ENCODE results near the gene GRK5.
"Not testable (repeated sequence)": the region's sequence is repeated elsewhere in the genome, so short reads cannot be mapped to it uniquely, and the experiment has no call there.

GRK5 gene

DNA sequence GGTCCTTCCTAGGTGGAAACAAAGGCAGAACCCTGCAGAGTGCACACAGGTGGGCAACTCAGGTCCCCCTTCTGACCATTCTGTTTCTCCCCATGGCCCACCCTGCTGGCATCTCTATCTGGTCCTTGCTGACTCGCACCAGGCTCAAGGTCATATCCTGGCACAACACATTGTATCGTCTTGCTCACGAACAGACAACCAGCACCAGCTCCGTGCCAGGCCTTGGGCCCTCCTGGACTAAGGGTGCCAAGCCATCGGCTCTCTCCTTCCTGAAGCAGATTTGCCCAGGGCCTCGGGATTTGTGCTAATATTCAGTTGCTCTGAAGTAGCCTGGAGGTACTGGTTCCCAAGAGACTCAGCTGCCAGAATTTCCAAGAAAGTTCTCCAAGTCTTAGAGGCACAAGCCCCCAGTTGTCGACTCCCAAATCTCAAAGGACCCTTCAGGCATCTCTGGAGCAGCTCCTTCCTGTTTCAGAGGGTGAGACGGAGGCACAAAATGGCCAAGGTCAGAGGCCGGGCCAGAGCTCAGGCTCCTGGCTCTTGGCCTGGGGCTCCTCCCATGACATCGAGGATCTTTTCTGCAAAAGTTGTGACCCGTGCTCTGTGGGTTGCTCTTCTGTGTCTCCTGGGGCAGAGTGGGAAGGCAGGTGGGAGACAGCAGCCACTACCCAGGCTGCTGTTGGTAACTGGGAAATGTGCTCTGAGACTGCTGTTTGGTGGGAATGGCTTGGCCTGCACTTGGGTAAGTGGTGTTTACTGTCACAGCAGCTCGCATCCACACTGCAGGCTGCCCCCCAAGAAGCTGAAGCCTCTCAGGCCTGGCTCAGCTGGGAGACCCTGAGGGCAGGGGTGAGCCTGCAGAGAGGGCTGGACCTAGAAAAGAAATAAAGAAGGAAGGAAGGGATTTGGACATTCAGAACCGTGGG, 213.8 kb downstream of the GRK5 start:
- no peak for DNase-seq (ENCODE audit: low read depth in 2 of 2)

DNA sequence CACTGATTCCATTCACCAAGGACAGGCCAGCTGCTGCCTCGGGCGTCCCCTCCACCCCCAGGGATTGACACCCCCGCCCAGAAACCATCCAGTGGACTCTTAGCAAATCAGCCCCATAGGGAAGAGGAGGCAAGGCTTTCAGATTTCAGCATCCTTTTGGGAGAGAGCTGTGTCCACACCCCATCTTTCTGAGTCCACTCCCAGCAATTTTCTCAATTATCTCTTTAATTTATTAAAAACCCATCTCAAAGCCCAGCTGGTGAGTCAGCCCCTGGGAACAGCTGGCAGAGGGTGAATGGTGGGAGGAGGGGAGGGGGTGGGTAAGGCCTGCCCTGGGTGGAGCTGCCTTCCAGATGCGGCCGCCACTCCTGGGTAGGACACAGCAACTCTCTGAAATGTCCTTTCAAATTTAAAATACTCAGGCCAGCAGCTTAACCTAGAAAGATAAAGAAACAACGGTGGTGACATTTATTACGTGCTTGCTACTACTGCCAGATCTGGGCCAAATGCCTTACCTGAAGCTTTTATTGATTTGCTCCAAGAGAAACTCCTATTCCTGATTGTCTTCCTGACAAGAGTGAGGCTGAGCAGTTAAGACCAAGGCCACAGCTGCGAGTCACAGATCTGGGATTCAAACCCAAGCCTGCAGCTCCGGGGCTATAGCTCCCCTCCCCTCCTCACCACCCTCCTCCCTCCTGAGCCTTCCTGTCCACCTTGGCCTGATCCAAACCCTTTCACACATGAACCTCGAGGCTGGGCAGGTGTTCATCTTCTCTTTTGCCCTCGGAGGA, 214.7 kb downstream of the GRK5 start:
- no peak for DNase-seq (ENCODE audit: low read depth in 2 of 2)

DNA sequence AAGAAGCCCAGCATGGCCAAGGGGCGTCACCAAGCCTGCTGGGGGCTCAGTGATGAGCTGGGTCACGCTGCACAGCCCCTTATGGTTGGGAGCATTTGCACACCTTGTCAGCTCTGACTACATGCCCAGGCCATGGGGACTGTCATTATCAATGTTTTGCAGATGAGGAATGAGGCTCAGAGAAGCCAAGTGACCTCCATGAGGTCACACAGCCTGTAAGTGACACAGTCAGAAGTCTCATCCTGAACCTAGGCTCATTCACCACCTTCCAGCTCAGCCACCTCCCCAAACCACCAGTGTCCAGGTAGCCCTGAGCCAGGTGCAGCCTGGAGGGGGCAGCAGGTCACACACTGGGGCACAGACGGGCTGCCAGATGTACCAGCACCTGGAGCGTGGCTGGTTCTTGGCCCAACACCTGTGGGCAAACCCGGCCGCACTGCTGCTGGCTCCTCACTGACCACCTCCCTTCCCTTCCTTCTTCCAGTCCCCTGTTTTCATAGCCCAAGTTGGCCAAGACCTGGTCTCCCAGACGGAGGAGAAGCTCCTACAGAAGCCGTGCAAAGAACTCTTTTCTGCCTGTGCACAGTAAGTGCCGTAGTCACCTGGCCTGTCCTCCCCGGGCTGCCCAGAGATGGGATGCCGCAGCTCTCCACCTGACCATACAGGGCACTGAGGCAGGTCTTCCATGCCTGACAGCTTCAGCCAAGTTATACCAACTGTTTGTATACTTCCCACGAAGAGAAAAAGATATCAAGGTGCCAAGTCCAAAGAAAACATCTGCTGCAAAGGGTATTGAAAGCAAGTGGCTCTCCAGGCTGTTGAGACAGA, 215.5 kb downstream of the GRK5 start:
- no peak for DNase-seq (ENCODE audit: low read depth in 2 of 2)

DNA sequence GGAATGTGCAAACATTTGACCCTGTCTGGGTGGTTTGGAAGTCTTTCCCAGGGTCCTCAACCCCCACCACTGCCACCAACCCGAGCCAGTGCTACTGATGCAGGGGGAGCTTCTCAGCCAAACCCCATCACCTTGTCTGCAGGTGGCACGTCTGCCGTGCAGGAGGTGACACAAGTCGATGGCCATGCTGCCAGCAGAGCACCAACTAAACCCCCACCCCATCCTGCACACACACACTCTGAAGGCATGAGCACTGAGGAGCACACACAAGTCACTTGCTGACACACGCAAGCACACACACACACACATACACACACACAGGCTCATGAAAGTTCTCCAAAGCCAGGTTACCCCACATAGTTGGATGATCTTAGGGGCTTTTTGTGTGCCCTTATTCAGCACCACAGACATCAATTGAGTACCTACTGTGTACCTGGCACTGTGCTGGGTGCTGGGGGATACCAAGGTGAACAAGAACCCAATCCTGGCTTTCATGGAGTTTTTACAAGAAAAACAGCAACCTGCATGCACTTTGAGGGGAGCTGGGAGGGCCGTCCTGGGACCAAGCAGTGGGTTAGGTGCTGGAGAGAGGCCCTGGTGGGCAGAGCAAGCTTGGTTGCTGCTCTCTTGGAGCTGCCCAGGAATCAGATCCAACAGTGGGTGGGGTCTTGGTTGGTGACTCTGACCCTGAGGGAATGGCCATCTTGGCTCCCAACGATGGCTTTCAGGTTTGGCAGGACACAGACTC, 216.3 kb downstream of the GRK5 start:
- no peak for DNase-seq (ENCODE audit: low read depth in 2 of 2)

DNA sequence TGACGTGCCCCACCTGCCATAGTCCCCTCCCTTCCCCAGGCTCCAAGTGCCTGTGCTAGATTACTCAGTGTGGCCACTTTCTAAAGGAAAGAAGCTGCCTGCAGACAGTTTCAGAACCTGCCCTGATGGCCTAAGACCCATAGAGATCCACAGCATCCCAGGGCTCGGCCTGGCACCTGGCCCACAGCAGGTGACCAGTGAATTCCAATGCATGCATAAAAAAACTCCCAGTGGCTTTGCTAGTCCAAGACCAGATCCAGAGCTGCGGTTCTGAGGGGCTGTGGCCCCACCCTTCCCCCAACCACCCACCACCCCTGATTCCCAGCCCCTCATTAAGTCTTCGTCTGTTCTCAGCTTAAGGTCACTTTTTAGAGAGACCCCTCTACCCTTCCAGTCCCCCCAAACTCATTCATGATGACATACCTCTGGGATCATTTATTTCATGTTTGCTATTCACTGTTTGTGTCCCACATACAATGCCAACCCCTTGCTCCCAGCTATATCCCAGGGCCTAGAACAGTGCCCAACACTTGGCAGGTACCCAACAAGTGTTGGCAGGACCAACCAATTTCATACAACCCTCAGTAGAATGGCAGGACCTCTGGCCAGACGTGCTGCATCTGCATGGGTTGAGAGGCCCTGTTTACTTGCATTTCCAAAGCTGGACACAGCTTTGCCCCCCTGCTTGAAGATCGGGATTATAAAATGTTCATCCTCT, 217.0 kb downstream of the GRK5 start:
- no peak for DNase-seq (ENCODE audit: low read depth in 2 of 2)

DNA sequence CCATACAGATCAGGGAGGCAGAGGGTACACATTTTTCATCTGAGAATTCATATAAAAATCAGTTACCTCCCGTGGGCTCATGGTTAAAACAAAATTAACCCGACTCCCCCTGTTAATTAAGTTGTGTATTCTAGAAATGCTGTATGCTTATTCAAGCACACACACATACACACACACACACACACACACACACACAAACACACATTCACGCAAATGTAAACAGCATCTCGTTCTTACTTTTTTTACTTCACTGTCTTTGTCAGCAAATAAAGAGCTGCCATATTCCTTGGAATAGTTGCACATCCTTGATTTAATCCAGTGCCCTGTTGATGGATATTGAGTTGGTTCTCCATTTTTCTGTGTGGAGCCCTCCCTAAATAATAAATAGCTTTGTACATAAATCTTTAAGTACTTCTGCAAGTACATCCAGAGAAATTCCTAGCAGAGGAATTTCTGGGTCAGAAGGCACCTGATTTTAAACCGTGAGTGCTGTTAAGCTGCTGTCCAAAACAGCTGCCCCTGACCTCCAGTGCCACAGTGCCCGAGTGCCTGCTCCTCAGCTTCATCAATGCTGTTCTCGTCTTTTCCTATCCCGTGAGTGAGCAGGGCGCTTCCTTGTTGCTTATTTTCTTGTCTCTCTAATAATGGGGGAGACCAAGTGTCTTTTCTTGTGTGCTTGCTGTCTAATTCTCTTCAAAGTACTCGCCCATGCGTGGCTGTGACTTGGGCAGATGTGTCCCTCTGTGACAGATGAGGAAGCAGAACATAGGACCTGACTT, 217.9 kb downstream of the GRK5 start:
- DNase-seq (ENCODE audit: low read depth in 2 of 2) = no peak

DNA sequence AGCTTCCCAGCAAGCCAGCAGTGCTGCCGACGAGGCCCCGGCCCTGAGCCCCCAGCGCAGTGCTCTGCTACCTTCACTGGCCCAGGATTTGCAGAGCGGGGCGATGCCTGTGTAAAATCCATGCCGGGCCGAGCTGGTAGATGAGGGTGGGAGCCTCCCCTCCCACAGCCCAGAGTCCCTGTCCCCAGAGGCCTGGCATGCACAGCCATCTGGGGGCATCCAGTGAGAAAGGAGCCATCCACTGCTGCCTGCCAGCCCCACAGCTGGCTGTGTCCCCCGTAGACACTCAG, 218.5 kb downstream of the GRK5 start:
- no peak for DNase-seq (ENCODE audit: low read depth in 2 of 2)

DNA sequence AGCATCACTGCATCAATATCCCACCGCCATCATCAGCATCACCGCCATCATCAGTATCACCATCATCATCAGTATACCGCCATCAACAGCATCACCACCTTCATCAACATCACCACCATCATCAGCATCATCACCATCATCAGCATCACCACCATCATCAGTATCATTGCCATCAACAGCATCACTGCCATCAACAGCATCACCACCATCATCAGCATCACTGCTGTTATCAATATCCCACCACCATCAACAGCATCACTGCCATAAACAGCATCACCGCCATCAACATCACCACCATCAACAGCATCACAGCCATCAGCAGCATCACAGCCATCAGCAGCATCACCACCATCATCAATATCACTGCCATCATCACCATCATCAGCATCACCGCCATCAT, 219.3 kb downstream of the GRK5 start:
- no peak for DNase-seq (ENCODE audit: low read depth in 2 of 2)

DNA sequence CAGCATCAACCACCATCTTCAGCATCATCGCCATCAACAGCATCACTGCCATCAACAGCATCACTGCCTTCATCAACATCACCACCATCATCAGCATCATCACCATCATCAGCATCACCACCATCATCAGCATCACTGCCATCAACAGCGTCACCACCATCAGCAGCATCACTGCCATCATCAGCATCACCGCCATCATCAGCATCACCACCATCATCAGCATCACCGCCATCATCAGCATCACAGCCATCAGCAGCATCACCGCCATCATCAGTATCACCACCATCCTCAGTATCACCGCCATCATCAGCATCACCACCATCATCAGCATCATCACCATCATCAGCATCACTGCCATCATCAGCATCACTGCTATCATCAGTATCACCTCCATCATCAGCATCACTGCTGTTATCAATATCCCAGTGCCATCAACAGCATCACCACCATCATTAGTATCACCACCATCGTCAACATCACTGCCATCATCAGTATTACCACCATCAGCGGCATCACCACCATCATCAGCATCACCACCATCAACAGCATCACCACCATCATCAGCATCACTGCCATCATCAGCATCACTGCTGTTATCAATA, 220.0 kb downstream of the GRK5 start:
- DNase-seq (ENCODE audit: low read depth in 2 of 2) = no peak

DNA sequence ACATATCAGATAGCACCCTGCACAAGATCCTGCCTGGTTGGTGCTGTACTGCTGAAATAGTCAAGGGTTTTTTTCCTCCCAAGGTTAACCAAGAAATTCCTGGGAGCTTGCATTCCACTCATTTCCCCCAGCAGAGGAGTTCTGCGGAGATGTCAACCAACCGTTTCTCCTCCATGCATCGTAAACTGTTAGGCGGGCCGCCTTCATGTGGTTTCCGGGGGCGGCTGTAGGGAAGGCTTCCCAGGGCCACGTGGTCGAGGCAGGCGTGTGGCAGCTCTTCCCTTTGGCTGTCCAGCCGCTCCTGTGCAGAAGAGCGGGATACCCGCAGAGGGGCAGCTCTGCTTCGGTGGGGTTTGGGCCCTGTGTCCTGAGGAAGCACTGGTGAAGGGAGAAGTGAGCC, 221.4 kb downstream of the GRK5 start:
- no peak for DNase-seq (ENCODE audit: low read depth in 2 of 2)

DNA sequence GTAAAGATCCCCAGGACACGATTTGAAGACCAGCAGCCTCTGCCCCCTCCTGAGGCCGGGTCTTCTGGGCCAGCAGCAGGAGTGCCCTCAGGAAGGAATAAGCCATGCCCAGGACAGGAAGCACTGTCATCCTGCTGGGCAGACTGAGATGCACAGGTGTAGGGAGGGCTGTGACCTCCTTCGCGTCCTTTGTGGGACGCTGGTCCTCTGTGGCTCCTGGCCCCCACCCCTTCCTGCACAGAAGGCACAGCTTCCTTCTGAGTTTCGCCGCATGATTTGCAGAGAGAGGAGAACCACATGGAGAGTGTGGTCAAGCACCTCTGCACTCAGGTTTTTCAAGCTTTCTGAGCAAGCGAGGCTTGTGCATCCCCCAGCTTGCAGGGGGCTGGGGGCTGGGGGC, 222.4 kb downstream of the GRK5 start:
- no peak for DNase-seq (ENCODE audit: low read depth in 2 of 2)

DNA sequence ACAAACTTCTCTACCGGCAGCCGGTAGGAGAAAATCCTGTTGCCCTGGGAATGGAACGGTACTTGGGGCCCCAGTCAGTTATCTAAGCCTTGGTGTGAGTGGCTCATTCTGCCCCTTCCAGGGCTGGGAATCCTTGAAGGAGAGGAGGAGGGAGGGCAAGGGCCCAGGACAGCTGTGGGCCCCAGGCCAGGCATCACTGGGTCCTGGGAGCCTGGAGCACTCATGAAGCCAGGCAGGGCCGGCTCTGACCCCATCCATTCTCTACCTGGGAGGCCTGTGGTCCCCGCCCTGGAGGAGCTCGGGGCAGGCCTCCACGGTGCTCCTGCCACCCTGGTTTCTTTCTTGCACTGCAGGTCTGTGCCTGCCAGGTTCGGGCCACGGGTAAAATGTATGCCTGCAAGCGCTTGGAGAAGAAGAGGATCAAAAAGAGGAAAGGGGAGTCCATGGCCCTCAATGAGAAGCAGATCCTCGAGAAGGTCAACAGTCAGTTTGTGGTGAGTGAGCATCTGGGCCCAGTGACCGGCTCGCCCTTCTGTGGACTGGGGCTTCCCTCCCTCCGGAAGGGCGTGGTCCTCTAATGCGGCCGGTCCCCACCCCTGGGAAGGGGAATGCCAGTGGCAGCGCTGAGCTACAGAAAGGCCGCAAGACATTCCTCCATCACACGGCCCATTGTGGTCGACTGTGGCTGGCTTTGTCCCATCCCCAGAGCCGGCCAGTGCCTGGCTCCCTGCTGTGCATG, 223.8 kb downstream of the GRK5 start:
- no peak for DNase-seq (ENCODE audit: low read depth in 2 of 2)

DNA sequence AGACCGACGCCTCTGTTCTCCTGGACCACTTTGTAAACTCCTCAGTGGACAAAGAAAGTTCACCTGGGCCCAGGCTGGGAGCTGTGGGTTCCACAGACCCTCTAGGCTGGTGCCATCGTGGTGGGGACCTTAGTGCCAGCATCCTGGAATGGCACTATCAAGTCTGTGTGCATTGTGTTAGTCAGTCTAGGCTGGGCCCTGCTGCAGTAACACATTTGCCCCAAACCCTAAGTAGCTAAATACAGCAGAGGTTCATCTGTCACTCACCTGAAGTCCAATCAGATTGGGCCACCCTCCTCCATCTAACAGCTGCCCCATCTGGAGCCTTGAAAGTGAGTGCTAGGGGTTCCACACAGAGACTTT, 224.4 kb downstream of the GRK5 start:
- no peak for DNase-seq (ENCODE audit: low read depth in 2 of 2)

DNA sequence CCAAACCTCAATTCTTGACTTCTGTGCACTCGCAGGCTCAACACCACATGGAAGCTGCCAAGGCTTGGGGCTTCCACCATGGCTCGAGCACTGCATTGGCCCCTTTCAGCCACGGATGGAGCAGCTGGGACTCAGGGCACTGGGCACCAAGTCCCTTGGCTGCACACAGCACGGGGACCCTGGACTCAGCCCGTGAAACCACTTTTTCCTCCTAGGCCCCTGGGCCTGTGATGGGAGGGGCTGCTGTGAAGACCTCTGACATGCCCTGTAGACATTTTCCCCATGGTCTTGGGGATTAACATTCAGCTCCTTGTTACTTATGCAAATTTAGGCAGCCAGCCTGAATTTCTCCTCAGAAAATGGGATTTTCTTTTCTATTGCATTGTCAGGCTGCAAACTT, 227.6 kb downstream of the GRK5 start:
- not testable (repeated sequence) for DNase-seq (ENCODE audit: low read depth in 2 of 2)

DNA sequence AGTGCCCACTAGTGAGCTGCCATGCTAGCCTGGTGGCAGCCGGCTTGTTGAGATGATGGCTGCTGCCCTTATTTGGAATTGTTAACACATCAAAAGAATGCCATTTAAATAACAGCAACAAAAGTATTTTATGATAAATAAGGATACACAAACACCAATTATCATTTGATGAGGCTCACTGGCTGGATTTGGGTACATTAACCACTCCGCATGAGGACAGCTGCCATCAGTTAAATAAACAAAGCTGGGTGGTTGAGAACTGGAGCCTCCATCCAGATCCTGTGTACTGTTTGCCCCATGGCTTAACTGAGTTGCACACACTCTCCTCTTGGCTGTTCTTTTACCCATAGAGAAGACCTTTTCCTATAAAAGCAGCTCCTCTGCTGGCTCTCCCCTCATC, 231.3 kb downstream of the GRK5 start:
- no peak for DNase-seq (ENCODE audit: low read depth in 2 of 2)

DNA sequence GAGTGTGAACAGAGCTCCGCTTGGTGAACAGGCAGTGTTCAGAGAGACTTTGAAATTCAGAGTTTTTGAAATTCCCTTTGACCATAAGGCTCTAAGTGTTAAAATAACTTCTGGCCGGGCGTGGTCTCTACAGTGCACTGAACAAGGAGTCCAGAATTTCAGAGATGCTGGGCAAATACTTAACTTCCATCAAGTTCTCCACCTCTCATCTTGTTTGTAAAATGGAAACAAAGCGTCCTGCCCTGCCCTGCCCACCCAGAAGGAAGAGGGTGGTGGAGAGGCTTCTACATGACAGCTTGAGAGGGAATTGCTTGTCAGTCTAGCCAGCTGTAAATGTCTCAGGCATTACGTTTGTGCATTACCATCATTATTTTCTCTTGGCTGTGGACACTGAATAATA, 232.6 kb downstream of the GRK5 start:
- no peak for DNase-seq (ENCODE audit: low read depth in 2 of 2)

DNA sequence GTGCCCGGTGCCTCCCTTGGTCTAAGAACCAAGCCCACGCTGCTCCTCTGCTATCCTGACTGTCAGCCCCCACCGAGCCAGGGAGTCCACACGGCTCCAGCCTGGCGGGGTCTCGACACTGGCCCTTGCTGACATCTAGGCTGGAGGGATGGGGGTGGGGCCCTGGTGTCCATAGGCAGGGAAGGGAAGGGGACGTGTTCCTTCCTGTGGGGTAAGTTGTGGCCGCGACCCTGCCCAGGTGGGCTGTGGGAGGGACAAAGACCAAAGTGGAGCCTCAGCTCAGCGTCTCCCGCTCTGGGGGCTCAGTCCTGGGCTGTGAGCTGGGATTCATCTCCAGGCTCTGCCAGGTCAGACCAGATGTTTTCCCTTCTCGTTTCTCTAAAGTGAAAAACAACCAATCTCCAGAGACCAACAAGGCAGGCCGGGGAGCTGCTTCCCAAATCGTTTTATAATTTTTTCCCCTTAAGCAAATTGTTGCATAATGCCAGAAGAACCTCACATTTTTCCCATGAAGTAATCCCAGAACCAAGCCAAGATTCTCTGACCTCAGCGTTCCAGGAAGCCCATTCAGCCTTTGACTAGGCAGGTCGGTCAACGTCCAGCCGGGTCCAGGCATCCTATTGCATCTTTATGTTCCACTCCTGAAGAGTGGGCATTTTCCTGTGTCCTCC, 233.9 kb downstream of the GRK5 start:
- no peak for DNase-seq (ENCODE audit: low read depth in 2 of 2)

DNA sequence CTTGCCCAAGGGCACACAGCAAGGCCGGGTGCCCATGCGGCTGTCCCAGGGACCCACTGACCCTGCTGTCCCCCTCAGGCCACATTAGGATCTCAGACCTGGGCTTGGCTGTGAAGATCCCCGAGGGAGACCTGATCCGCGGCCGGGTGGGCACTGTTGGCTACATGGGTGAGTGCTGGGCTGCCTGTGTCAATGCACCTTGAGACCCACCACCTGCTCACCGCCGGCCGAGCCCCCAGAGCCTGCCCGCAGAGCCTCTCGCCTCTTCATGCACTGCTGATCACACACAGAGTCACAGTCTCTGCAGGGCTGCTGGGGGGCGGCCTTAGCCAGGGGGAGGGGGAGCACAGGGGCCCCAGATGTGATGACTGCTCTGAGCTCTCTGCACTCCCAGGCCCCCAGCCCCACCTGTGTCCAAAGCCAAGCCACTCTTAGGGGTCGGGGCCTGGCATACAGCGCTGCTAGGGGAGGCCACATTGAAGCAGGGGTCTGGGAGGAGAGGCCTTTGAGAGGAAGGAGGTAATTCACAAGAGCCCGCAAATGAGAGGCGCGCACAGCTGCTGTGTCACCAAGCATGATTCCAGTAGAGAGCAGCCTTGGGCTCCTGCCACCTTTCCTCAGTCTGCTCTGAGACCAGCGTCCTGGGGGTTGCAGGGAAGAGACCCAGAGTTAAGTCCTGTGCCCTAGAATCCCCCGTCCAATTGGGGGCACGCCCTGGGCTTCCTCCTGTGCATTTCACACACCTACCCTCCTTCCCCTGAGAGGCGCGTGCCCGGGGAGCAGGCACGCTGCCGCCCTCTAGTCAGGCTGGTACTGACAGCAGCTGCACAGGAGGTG, 234.8 kb downstream of the GRK5 start:
- DNase-seq (ENCODE audit: low read depth in 2 of 2) = no peak
